Astrocyte of the spinal cord (primary cell): ENCODE measurements around the gene MSANTD1.

Experiments used
- DNase-seq: peaks from one replicate; pipeline ENCODE4 v3.0.0; 2011; ENCODE audit warnings: low read depth, low spot score
- H3K4me3 ChIP-seq: 2 replicates; pipeline ENCODE4 v1.5.1; 2011; ENCODE audit warnings: low read depth, mild to moderate bottlenecking, low read length, moderate library complexity
- in situ Hi-C: cut with HindIII; loops from 2 replicates; pipeline ENCODE4 v1.10.0; 2017; ENCODE audit warnings: low sequenced_read_pairs
- TF ChIP-seq, protein P1 (sequence below): IDR thresholded peaks from 2 replicates; pipeline ENCODE4 v1.5.1; 2012; ENCODE audit warnings: low read depth, mild to moderate bottlenecking, low read length, inconsistent platforms

The MSANTD1 gene

DNA sequence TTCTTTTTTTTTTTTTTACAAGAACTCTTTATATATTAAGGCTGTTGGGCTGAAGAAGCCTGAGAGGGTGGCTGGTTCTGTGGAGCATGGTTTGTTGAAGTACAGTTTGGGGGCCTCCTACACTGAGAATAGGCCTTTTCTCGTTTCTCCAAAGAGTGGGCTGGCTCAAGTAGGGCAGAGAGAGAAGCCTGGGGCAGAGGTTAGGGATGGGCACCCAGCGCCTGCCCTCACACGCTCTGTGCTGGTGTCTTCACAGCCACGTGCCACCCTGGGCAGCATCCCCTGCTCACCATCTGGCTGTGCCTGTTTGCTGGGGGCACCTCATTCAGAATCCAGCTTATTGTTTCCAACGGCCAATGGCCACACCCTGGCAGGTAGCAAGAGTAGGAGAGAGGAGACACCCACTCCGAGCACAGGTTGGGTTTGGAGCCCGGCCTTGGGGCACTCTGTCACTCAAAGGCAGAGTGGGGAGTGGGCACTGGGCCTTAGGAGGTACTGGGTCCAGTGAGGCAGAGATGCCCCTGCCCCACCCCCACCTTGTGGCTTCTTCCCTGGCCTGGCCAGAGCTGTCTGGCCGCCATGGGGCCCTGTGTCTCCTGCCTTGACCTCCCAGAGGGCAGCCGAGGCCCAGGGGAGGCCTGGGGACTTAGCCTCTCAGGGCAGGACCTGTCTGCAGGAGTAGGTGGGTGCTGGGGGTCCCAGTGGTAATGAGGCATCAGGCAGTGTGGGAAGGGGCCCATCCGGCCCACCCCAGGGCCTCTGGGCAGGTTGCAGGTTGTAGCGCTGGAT is 2.9 kb downstream of the MSANTD1 start:
- no peak for DNase-seq

DNA sequence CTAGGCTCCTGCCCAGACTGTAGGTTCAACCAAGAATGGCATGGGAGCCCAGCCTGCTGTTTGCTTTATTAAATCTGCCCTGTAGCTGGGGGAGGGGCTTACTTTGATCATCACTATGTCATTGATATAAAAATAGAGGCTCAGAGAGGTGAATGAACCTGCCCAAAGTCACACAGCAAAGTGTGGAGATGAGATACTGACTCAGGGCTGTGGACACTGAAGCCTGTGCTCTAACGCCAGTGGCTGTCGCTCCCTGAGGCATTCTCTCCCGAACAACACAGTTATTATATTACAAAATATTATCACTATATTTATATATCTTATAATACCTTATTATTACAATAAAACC is 3.5 kb downstream of the MSANTD1 start:
- no peak for DNase-seq
- no peak overlapping the region for H3K4me3 ChIP-seq
- in situ Hi-C loops: no loop called here
- TF ChIP-seq, protein P1, sequence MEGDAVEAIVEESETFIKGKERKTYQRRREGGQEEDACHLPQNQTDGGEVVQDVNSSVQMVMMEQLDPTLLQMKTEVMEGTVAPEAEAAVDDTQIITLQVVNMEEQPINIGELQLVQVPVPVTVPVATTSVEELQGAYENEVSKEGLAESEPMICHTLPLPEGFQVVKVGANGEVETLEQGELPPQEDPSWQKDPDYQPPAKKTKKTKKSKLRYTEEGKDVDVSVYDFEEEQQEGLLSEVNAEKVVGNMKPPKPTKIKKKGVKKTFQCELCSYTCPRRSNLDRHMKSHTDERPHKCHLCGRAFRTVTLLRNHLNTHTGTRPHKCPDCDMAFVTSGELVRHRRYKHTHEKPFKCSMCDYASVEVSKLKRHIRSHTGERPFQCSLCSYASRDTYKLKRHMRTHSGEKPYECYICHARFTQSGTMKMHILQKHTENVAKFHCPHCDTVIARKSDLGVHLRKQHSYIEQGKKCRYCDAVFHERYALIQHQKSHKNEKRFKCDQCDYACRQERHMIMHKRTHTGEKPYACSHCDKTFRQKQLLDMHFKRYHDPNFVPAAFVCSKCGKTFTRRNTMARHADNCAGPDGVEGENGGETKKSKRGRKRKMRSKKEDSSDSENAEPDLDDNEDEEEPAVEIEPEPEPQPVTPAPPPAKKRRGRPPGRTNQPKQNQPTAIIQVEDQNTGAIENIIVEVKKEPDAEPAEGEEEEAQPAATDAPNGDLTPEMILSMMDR: no peak

More for the DNA sequence above, 2.9 kb downstream of the MSANTD1 start:
- TF ChIP-seq, protein P1: no peak
- H3K4me3 ChIP-seq: no peak overlapping the region
- in situ Hi-C loops: no loop called here

DNA sequence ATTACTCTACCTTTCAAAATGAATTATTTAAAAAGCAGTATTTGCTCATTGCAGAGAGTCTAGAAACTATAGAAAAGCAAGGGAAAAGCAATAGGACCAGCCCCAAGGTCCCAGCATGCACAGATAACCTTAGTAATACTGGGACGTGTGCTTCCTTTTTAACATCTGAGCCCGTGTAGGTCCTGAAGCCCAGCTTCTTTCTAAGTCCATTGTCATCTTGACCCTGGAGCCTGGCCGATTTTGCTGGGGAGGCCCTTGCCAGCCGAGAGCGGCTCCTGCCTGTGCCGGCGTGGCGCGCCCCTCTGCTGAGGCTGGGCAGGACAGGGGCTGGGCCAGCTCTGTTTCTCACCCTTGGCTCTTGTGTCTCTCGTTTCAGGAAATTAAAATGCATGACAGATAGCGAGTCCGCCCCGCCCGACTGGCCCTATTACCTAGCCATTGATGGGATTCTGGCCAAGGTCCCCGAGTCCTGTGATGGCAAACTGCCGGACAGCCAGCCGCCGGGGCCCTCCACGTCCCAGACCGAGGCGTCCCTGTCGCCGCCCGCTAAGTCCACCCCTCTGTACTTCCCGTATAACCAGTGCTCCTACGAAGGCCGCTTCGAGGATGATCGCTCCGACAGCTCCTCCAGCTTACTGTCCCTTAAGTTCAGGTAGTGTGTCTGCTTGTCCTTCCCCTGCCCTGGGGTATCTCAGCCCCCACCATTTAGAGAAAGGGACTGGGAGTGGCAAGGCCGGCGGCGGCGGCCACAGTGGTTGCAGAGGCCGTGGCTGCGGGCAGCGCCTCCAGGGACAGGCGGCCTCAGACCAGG is 4.1 kb downstream of the MSANTD1 start:
- in situ Hi-C loops: no loop called here

DNA sequence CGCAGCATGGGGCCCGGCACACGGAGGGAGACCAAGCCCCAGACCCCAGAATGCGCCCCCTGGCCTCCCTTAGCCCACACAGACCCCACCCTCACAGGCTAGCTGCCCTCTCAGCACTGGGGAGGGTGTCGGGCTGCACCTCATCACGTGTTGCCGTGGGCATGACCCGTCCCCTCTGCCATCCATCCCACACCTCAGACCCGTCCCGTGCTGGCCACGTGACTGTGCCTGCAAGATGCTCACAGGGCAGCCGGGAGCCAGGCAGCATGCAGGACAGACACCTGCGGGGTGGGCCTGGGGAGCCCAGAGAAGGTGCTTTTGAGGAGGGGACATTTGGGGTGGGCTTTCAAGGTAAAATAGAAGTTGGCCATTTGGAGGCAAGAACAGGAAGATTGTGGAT is 4.8 kb downstream of the MSANTD1 start:
- in situ Hi-C loops: no loop called here
- H3K4me3 ChIP-seq: no peak overlapping the region
- no peak for DNase-seq
- TF ChIP-seq, protein P1: no peak

More for the DNA sequence above, 4.1 kb downstream of the MSANTD1 start:
- TF ChIP-seq, protein P1: no peak
- DNase-seq: no peak
- H3K4me3 ChIP-seq: no peak overlapping the region

DNA sequence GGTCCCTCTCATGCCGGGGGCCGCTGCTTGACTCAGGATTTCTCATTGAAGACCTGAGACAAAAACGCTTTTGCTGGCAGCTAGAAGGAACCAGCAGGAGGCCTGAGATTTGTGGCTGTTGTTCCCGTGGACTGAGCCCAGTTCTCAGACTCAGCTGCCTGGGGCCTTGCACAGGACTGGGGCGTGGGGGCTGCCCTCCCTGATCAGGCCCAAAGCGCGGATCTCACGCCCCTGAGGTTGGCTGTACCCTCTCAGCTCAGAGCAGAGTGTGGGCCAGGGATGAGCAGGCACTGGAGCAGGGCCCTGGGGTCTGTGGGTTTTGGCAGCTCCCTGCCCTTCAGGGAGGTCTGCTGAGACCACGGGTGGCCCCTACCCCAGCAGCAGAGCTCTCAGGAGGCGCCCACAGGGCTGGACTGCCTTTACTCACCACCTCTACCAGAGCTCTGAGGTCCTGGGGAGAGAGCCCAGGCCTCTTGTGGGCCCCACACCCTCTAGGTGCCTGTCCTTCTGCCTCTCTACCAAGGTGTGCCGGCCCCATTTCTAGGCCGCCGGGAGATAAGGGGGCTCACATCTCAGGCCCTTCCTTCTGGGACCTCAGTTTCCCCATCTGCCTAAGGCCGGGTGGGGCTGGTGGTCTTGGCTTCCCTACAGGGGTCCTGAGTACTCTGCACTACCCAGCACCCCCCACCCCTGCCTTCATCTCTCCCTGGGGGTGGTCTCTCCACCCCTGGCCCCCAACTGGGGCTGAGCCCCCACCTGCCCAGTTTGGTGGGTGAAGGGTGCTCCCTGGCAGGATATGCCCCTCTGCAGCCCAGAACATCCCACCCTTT is 5.6 kb downstream of the MSANTD1 start:
- in situ Hi-C loops: no loop called here
- TF ChIP-seq, protein P1: no peak
- H3K4me3 ChIP-seq: no peak overlapping the region
- DNase-seq: no peak

DNA sequence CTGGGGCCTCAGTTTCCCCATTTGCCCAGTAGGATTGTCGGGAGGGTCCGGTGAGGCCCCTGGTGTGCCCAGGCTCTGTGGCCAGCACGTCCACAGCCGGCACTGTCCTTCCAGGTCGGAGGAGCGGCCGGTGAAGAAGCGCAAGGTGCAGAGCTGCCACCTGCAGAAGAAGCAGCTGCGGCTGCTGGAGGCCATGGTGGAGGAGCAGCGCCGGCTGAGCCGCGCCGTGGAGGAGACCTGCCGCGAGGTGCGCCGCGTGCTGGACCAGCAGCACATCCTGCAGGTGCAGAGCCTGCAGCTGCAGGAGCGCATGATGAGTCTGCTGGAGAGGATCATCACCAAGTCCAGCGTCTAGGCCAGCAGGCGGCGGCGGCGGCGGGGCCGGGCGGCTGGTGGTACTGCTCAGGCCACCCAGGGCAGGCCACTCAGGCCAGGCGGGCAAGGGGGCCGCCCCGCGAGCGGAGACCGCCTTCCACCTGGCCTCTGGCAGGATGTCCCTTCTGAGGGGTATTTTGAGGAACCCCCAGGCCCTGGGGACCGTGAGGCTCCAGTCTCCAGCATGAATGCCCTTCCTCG is 6.7 kb downstream of the MSANTD1 start:
- in situ Hi-C loops: no loop called here
- DNase-seq: no peak
- no peak overlapping the region for H3K4me3 ChIP-seq
- TF ChIP-seq, protein P1: no peak
